Ramos (cell line): ENCODE results near the gene PCCA.

Experiments
- in situ Hi-C: fragments of 300-500 bp; cut with MboI; formaldehyde crosslinking; loops from one replicate; pipeline ENCODE4 v1.14.3; 2022; ENCODE audit warnings: low sequenced_read_pairs; ENCODE audit not compliant: unreplicated experiment

Gene PCCA

GRCh38 chr13:100297413-100297812 is 208.5 kb downstream of the PCCA start:
- in situ Hi-C loops = no loop called here

- in situ Hi-C loops = no loop called here
These were observed 209.3 kb downstream of the PCCA start for GRCh38 chr13:100298116-100298681.

- in situ Hi-C loops = no loop called here
These were observed 209.8 kb downstream of the PCCA start for GRCh38 chr13:100298691-100299090.

- in situ Hi-C loops = no loop called here
These were observed 211.3 kb downstream of the PCCA start for GRCh38 chr13:100300243-100300642.

- in situ Hi-C loops = no loop called here
These were observed 211.8 kb downstream of the PCCA start for GRCh38 chr13:100300708-100301107.

GRCh38 chr13:100301418-100301817 is 212.5 kb downstream of the PCCA start:
- in situ Hi-C loops = no loop called here

- in situ Hi-C loops = no loop called here
These were observed 213.5 kb downstream of the PCCA start for GRCh38 chr13:100302391-100302790.

- in situ Hi-C loops = no loop called here
These were observed 215.3 kb downstream of the PCCA start for GRCh38 chr13:100304229-100304628.

GRCh38 chr13:100305398-100305797 is 216.5 kb downstream of the PCCA start:
- in situ Hi-C loops = no loop called here

- in situ Hi-C loops = no loop called here
These were observed 217.1 kb downstream of the PCCA start for GRCh38 chr13:100306030-100306429.

GRCh38 chr13:100306434-100306999 is 217.6 kb downstream of the PCCA start:
- in situ Hi-C loops = no loop called here

GRCh38 chr13:100314132-100314910 is 225.4 kb downstream of the PCCA start:
- in situ Hi-C loops = loop anchor here (10.0 kb wide), 1 partner anchor 60 kb away; no protein-coding TSS in a partner anchor

- in situ Hi-C loops = loop anchor here (10.0 kb wide), 1 partner anchor 61 kb away; no protein-coding TSS in a partner anchor
These were observed 226.6 kb downstream of the PCCA start for GRCh38 chr13:100315522-100315921.

- in situ Hi-C loops = loop anchor here (10.0 kb wide), 1 partner anchor 64 kb away; no protein-coding TSS in a partner anchor
These were observed 229.6 kb downstream of the PCCA start for GRCh38 chr13:100318473-100318872.

- in situ Hi-C loops = no loop called here
These were observed 235.0 kb downstream of the PCCA start for GRCh38 chr13:100323937-100324336.

GRCh38 chr13:100330662-100331061 is 241.8 kb downstream of the PCCA start:
- in situ Hi-C loops = no loop called here

GRCh38 chr13:100333141-100333540 is 244.2 kb downstream of the PCCA start:
- in situ Hi-C loops = no loop called here

- in situ Hi-C loops = no loop called here
These were observed 245.3 kb downstream of the PCCA start for GRCh38 chr13:100334214-100334613.

GRCh38 chr13:100336795-100337516 is 248.1 kb downstream of the PCCA start:
- in situ Hi-C loops = no loop called here

GRCh38 chr13:100338275-100338674 is 249.4 kb downstream of the PCCA start:
- in situ Hi-C loops = no loop called here
